AG04449 (cell line): ENCODE measurements around the gene MAL.

Experiments
- CTCF ChIA-PET: fragments of 350-600 bp; formaldehyde crosslinking; extraction: SDS; loops from one replicate; lab custom pipeline; 2021; ENCODE audit warnings: antibody characterized with exemption; lab: Yijun Ruan, JAX
- POLR2A ChIA-PET: fragments of 400-600, 350-600 bp; formaldehyde crosslinking; extraction: SDS; loops from one replicate; lab custom pipeline; 2020; ENCODE audit warnings: antibody characterized with exemption, inconsistent platforms; lab: Yijun Ruan, JAX
- DNase-seq: peaks from one replicate; pipeline ENCODE4 v3.0.0-alpha.2; 2010; ENCODE audit warnings: low read depth, low spot score
- H3K4me3 ChIP-seq: 2 replicates; pipeline ENCODE4 v1.5.1; 2011; ENCODE audit warnings: low read depth, mild to moderate bottlenecking, control low read depth, low read length
- CTCF ChIP-seq: IDR thresholded peaks from one replicate; pipeline ENCODE4 v1.5.1; 2011; ENCODE audit warnings: mild to moderate bottlenecking, moderate library complexity, low read length, control low read depth, inconsistent platforms; ENCODE audit not compliant: insufficient read depth; ENCODE audit errors: missing control alignments

Gene MAL

DNA sequence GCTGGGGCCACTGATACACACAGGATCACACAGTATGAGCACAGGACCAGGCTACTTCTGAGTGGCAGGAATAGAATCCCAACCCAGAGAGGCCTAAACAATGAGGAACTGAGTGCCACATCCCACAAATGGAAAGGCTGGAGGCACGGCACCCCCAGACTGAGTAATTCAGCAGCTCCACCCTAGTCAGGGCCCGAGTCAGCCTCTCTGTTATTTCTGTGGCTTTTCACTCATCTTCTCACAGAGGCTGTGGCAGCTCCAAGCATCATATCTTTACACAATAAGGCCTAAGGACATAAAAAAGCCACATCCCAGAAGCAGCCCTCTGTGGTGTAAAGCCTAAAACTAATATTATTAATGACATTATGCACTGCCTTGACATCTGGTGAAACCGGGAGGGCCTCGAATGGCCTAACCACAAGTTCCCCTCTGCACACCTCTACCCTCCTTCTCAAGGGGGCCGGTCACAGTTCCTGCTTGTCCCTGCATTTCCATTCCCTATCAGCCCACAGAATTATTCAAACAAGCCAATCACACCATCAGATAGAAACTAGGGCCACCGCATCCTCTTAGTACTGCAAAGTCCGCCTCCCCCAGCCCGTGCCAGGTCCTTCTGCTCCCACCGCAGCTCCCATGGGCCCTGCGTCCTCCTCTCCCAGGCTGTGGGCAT, 12.5 kb upstream of the MAL start:
- TF ChIP-seq CTCF, result no peak
- POLR2A ChIA-PET, result no interaction called here
- H3K4me3 ChIP-seq, result no peak overlapping the region
- CTCF ChIA-PET, result interaction anchor here (2.2 kb wide), 1 partner anchor 10 kb away, joined by 10 read pairs; no protein-coding TSS in a partner anchor
- no peak for DNase-seq

GRCh38 chr2:95013726-95014125, 11.8 kb upstream of the MAL start:
- no peak for DNase-seq
- CTCF ChIA-PET, result interaction anchor here (2.2 kb wide), 1 partner anchor 10 kb away, joined by 10 read pairs; no protein-coding TSS in a partner anchor
- TF ChIP-seq CTCF, result no peak
- no peak overlapping the region for H3K4me3 ChIP-seq
- POLR2A ChIA-PET, result no interaction called here

- ChIA-PET POLR2A (no interaction called here), CTCF (no interaction called here)
- TF ChIP-seq CTCF, result no peak
- H3K4me3 ChIP-seq, result no peak overlapping the region
- no peak for DNase-seq
These were observed 11.3 kb upstream of the MAL start for GRCh38 chr2:95014126-95014708.

DNA sequence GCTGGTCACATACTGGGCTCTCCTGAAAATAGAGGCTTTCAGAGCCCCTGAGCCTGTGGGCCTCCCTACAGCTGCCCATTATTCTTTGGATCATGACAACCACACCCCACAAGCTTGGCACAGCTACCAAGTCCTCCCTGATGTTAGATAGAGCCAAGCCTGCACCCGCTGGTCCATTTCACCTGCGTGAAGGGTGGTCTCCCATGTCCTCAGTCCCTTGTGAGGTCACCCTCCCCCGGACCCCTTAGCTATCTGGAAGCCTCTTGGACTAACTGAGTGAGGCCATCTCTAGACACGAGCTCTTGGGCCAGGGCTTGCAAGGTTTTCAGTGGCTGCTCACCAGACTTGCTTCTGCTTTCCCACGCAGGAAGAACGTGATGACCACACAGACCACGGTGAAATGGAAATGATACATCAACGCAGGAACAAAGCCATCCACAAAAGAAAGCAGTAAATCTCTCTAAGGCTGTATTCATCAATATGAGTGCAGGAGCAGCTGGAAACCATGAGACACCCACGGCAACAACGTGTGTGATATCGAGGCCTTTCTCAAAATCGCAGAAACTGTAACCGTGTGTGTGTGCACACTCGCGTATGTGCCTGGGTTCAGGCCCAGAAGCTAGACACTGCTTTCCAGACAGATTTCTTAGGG, 10.1 kb upstream of the MAL start:
- DNase-seq, result no peak
- POLR2A ChIA-PET, result no interaction called here
- CTCF ChIA-PET, result interaction anchor here (0.8 to 1.5 kb wide), 3 partner anchors 9 to 63 kb away, joined by 3 to 4 read pairs (median 4); no protein-coding TSS in a partner anchor
- no peak for TF ChIP-seq CTCF
- H3K4me3 ChIP-seq, result no peak overlapping the region

DNA sequence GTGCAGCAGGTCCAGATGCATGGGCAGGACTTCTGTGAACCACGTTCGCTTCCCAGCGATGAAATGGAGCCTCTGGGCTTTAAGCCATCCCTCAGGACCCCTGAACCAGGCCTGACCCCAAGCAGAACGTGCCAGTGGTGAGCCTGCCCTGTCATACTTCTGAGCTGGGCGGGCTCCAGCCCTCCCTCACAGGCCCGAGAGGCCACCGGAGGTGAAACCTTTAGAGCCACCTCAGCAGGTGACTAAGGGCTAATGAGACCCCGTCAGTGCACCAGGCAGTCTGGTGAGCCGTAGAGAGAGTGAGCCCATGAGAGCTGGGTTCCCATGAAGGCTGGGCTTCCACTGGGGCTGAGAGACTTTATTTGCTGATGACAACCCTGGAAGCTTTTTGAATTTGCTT, 8.9 kb upstream of the MAL start:
- ChIA-PET CTCF (no interaction called here), POLR2A (no interaction called here)

More for the DNA sequence above, 8.9 kb upstream of the MAL start:
- no peak overlapping the region for H3K4me3 ChIP-seq
- no peak for TF ChIP-seq CTCF
- DNase-seq, result no peak
